Measurements from ENCODE around the gene SLC7A8. TPM values are rescaled to one million over a fixed set of nuclear protein-coding genes. Genes with fewer than 3 reads are reported as not detected.

The SLC7A8 gene
- total and polyA plus RNA-seq, 9 donors, result 45.9 to 161 (median 95.4) TPM

- peak in 2 of 5 donors; percentile 47 to 72 for DNase-seq
- Histone ChIP-seq H3K4me3 (no peak overlapping the region), H3K4me1 (ENCODE audit: insufficient read depth) (no peaks in the 10 kb centered on the region), H3K27ac (no peak overlapping the region), H3K27me3 (no peaks in the 10 kb centered on the region), H3K9me3 (no peaks in the 10 kb centered on the region), H3K36me3 (no peaks in the 10 kb centered on the region)
- TF ChIP-seq EP300 (IDR thresholded peaks at IDR 0.05) (no peak), POLR2A (IDR thresholded peaks at IDR 0.05) (no peak)
- TF ChIP-seq, protein P1, sequence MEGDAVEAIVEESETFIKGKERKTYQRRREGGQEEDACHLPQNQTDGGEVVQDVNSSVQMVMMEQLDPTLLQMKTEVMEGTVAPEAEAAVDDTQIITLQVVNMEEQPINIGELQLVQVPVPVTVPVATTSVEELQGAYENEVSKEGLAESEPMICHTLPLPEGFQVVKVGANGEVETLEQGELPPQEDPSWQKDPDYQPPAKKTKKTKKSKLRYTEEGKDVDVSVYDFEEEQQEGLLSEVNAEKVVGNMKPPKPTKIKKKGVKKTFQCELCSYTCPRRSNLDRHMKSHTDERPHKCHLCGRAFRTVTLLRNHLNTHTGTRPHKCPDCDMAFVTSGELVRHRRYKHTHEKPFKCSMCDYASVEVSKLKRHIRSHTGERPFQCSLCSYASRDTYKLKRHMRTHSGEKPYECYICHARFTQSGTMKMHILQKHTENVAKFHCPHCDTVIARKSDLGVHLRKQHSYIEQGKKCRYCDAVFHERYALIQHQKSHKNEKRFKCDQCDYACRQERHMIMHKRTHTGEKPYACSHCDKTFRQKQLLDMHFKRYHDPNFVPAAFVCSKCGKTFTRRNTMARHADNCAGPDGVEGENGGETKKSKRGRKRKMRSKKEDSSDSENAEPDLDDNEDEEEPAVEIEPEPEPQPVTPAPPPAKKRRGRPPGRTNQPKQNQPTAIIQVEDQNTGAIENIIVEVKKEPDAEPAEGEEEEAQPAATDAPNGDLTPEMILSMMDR (IDR thresholded peaks at IDR 0.05), result no peak
- WGBS, 3 donors, result 55 to 69% (median 66%) methylated on average over 3 of the region's 3 CpGs
- intact Hi-C loops (cut with DNase I), result no loop called here
These were observed 52.6 kb downstream of the SLC7A8 start for GRCh38 chr14:23130871-23131270.

DNA sequence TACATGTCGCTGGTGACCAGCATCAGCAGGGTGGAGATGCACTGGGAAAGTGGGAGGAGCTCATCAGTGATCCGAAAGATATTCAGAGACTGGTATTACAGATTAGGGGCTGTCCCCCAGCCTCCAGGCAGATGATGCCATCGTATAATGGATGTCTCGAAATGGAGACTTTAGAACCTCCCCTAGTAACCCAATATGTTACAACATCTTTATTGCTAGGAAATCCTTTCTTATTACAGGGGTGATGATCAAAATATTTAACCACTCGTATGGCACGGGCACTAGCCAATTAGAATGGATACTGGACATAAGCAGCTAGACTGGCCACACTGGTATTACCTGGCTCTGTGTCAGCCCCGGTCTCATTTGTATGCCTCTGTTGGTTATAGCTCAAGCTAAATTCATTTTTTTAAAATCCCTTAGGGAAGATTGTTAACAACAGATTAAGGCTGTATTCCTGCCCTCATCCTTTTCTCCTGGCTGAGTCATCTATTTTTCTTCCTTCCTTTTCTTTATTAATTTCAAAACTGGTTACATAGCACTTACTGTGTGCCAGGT is 53.6 kb downstream of the SLC7A8 start:
- no peaks in the 10 kb centered on the region for H3K9me3 ChIP-seq
- TF ChIP-seq POLR2A (IDR thresholded peaks at IDR 0.05) (no peak), EP300 (IDR thresholded peaks at IDR 0.05) (no peak)
- TF ChIP-seq, protein P1 (IDR thresholded peaks at IDR 0.05), result no peak
- H3K36me3 ChIP-seq, result no peaks in the 10 kb centered on the region
- DNase-seq, result peak in 1 of 5 donors; percentile 4
- intact Hi-C loops (cut with DNase I), result loop anchor here in 1 of 4 donors (10.0 kb wide), 1 partner anchor 165 kb away; no protein-coding TSS in a partner anchor
- no peak overlapping the region for H3K4me3 ChIP-seq
- H3K27ac ChIP-seq, result no peak overlapping the region
- WGBS, 3 donors, result 90 to 94% (median 93%) methylated on average over 7 of the region's 7 CpGs
- no peaks in the 10 kb centered on the region for H3K4me1 ChIP-seq (ENCODE audit: insufficient read depth)
- H3K27me3 ChIP-seq, result no peaks in the 10 kb centered on the region

DNA sequence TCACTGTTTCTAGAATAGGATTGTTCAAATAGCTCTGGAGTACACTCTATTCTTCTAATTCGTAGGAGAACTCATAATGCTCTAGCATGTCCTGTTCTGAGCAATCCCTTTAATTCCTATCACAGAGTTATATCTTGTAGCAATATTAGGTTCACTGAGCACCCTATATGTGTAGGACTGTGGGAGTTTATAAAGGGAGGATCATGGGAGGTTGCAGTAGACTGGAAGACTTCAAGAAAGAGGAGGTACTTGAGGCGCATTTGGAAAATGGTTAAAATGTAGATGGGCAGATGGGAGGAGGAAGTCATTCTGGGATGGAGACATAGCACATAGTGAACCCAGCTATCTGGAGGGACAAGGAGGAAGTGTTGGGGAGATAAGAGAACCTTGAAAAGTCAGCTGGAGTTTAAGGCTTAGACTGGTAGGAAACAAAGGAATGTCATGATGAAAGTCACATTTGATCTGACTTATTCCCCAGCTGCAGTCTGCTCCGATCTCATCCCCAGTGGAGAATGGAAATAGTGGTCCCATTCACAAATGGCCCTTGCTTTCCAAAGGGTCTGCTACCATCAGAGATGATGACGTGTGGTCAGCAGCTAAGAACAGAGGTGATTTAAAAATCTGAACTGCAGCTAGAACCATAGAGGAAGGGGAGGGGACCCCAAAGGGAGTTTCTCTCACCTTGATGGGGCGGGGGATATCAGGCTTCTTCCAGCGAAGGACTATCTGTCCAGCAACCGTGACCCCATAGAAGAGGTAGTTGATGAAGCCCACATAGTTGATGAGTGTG is 54.3 kb downstream of the SLC7A8 start:
- intact Hi-C loops (cut with DNase I), result loop anchor here in 1 of 4 donors (10.0 kb wide), 1 partner anchor 166 kb away; no protein-coding TSS in a partner anchor
- 95 to 96% (median 95%) methylated on average over 7 of the region's 7 CpGs for WGBS, 3 donors
- Histone ChIP-seq H3K4me1 (ENCODE audit: insufficient read depth) (no peaks in the 10 kb centered on the region), H3K9me3 (no peaks in the 10 kb centered on the region), H3K27ac (no peak overlapping the region), H3K27me3 (no peaks in the 10 kb centered on the region), H3K4me3 (no peak overlapping the region), H3K36me3 (no peaks in the 10 kb centered on the region)
- TF ChIP-seq EP300 (IDR thresholded peaks at IDR 0.05) (no peak), POLR2A (IDR thresholded peaks at IDR 0.05) (no peak)
- TF ChIP-seq, protein P1 (IDR thresholded peaks at IDR 0.05), result no peak
- DNase-seq, result peak in 1 of 5 donors; percentile 4

DNA sequence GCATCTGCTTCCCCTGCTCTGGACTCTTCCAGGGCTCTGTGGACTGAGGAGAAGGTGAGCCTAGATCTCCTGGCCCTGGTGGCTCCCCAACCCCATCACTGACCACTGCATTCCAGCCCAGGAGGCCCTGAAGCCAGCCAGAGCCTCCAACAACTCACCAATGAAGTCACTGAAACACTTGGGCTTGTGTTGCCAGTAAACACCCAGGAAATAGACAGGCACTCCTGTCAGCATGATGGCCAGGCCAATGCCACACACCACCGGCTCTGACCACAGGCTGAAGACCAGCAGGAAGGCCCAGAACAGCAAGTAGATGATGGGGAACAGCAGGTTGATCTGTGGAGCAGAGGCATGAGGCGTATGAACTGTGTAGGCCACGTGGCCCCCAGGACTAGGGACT is 55.6 kb downstream of the SLC7A8 start:
- Histone ChIP-seq H3K27ac (no peak overlapping the region), H3K36me3 (no peaks in the 10 kb centered on the region), H3K27me3 (no peaks in the 10 kb centered on the region), H3K4me3 (no peak overlapping the region), H3K9me3 (no peaks in the 10 kb centered on the region), H3K4me1 (ENCODE audit: insufficient read depth) (no peaks in the 10 kb centered on the region)
- 84 to 90% (median 86%) methylated on average over 3 of the region's 3 CpGs for WGBS, 3 donors
- TF ChIP-seq POLR2A (IDR thresholded peaks at IDR 0.05) (no peak), EP300 (IDR thresholded peaks at IDR 0.05) (no peak)
- TF ChIP-seq, protein P1 (IDR thresholded peaks at IDR 0.05), result no peak
- intact Hi-C loops (cut with DNase I), result loop anchor here in 1 of 4 donors (10.0 kb wide), 1 partner anchor 167 kb away; no protein-coding TSS in a partner anchor
- peak in 1 of 5 donors; percentile 9 for DNase-seq
